Glutamatergic neuron (in vitro differentiated cells): ENCODE results near the gene PPP1R9A. TPM values are rescaled to one million over a fixed set of nuclear protein-coding genes. Genes with fewer than 3 reads are reported as not detected.
"Not testable (repeated sequence)": the region's sequence is repeated elsewhere in the genome, so short reads cannot be mapped to it uniquely, and the experiment has no call there.

ENCODE experiments used
- DNase-seq: peaks from one replicate; pipeline ENCODE4 v3.0.0; 2022
- H3K27ac Mint-ChIP-seq: one replicate; pipeline ENCODE4 v1.8.0; 2020; ENCODE audit warnings: mild to moderate bottlenecking, mixed read lengths, inconsistent platforms; ENCODE audit not compliant: unreplicated experiment
- H3K27me3 Mint-ChIP-seq: one replicate; pipeline ENCODE4 v1.8.0; 2020; ENCODE audit warnings: mild to moderate bottlenecking, moderate library complexity, mixed read lengths, inconsistent platforms; ENCODE audit not compliant: unreplicated experiment
- H3K36me3 Mint-ChIP-seq: one replicate; pipeline ENCODE4 v1.8.0; 2020; ENCODE audit warnings: mild to moderate bottlenecking, mixed read lengths, inconsistent platforms; ENCODE audit not compliant: unreplicated experiment
- H3K4me1 Mint-ChIP-seq: one replicate; pipeline ENCODE4 v1.8.0; 2020; ENCODE audit warnings: mild to moderate bottlenecking, low read depth, mixed read lengths, inconsistent platforms; ENCODE audit not compliant: unreplicated experiment
- H3K4me3 Mint-ChIP-seq: one replicate; pipeline ENCODE4 v1.8.0; 2020; ENCODE audit warnings: mild to moderate bottlenecking, mixed read lengths, inconsistent platforms; ENCODE audit not compliant: unreplicated experiment
- H3K9me3 Mint-ChIP-seq: one replicate; pipeline ENCODE4 v1.8.0; 2020; ENCODE audit warnings: mild to moderate bottlenecking, moderate library complexity, mixed read lengths, inconsistent platforms; ENCODE audit not compliant: unreplicated experiment
- CTCF ChIP-seq: fragments of 200-600 bp; sonication (generic); IDR thresholded peaks from one replicate; pipeline ENCODE4 v1.5.0; 2021; ENCODE audit not compliant: partially characterized antibody, unreplicated experiment
- total RNA-seq: library from RNA; stranded (reverse); fragmentation: NEBNext Ultra II Directional; extraction: Animal tissue kit (Norgen Biotek cat#: 25700); gene quantifications from one replicate; pipeline ENCODE4 v1.2.1, GENCODE V29; 2021; ENCODE audit not compliant: unreplicated experiment

Gene PPP1R9A
- total RNA-seq, 1 donor from 2014 or later: 14.7 TPM

GRCh38 chr7:94999069-94999351 lies 91.6 kb downstream of the PPP1R9A start:
- no peaks in the 10 kb centered on the region for H3K9me3 Mint-ChIP-seq
- no peak for TF ChIP-seq CTCF
- H3K27ac Mint-ChIP-seq: no peak overlapping the region
- DNase-seq: no peak
- no peaks in the 10 kb centered on the region for H3K27me3 Mint-ChIP-seq
- H3K4me1 Mint-ChIP-seq: peaks cover 3% of the 10 kb centered on the region
- no peak overlapping the region for H3K4me3 Mint-ChIP-seq
- H3K36me3 Mint-ChIP-seq: no peaks in the 10 kb centered on the region

- H3K4me1 Mint-ChIP-seq, DNase-seq, H3K27ac Mint-ChIP-seq, H3K9me3 Mint-ChIP-seq, H3K36me3 Mint-ChIP-seq, H3K4me3 Mint-ChIP-seq, H3K27me3 Mint-ChIP-seq: not testable (repeated sequence)
Measured at GRCh38 chr7:94999601-95000000, 92.2 kb downstream of the PPP1R9A start.

GRCh38 chr7:95001258-95001657 lies 93.9 kb downstream of the PPP1R9A start:
- no peak overlapping the region for H3K27ac Mint-ChIP-seq
- no peak overlapping the region for H3K4me3 Mint-ChIP-seq
- no peaks in the 10 kb centered on the region for H3K9me3 Mint-ChIP-seq
- H3K36me3 Mint-ChIP-seq: no peaks in the 10 kb centered on the region
- DNase-seq: no peak
- no peaks in the 10 kb centered on the region for H3K27me3 Mint-ChIP-seq
- TF ChIP-seq CTCF: no peak
- peaks cover 8% of the 10 kb centered on the region for H3K4me1 Mint-ChIP-seq

GRCh38 chr7:95001815-95002561 lies 94.6 kb downstream of the PPP1R9A start:
- Mint-ChIP-seq H3K4me1 (peaks cover 8% of the 10 kb centered on the region), H3K4me3 (no peak overlapping the region), H3K36me3 (no peaks in the 10 kb centered on the region), H3K9me3 (no peaks in the 10 kb centered on the region), H3K27ac (no peak overlapping the region), H3K27me3 (no peaks in the 10 kb centered on the region)
- DNase-seq: no peak
- no peak for TF ChIP-seq CTCF

GRCh38 chr7:95002775-95003174 lies 95.4 kb downstream of the PPP1R9A start:
- TF ChIP-seq CTCF: no peak
- H3K9me3 Mint-ChIP-seq: no peaks in the 10 kb centered on the region
- DNase-seq: no peak
- H3K36me3 Mint-ChIP-seq: no peaks in the 10 kb centered on the region
- H3K27me3 Mint-ChIP-seq: no peaks in the 10 kb centered on the region
- H3K4me3 Mint-ChIP-seq: no peak overlapping the region
- H3K4me1 Mint-ChIP-seq: peaks cover 5% of the 10 kb centered on the region
- H3K27ac Mint-ChIP-seq: no peak overlapping the region
